DND-41 (cell line): ENCODE measurements around the gene RCOR1.

Source experiments
- EZH2 ChIP-seq: IDR thresholded peaks from 3 replicates; pipeline ENCODE4 v1.6.1; 2012; ENCODE audit warnings: borderline replicate concordance, low read depth, mild to moderate bottlenecking, moderate library complexity, low read length, inconsistent platforms; ENCODE audit not compliant: severe bottlenecking
- TF ChIP-seq, protein P1 (sequence below): IDR thresholded peaks from 2 replicates; pipeline ENCODE4 v1.5.1; 2012; ENCODE audit warnings: borderline replicate concordance, low read length, moderate library complexity, mild to moderate bottlenecking; ENCODE audit not compliant: poor library complexity, severe bottlenecking; ENCODE audit errors: extremely low read depth

DNA sequence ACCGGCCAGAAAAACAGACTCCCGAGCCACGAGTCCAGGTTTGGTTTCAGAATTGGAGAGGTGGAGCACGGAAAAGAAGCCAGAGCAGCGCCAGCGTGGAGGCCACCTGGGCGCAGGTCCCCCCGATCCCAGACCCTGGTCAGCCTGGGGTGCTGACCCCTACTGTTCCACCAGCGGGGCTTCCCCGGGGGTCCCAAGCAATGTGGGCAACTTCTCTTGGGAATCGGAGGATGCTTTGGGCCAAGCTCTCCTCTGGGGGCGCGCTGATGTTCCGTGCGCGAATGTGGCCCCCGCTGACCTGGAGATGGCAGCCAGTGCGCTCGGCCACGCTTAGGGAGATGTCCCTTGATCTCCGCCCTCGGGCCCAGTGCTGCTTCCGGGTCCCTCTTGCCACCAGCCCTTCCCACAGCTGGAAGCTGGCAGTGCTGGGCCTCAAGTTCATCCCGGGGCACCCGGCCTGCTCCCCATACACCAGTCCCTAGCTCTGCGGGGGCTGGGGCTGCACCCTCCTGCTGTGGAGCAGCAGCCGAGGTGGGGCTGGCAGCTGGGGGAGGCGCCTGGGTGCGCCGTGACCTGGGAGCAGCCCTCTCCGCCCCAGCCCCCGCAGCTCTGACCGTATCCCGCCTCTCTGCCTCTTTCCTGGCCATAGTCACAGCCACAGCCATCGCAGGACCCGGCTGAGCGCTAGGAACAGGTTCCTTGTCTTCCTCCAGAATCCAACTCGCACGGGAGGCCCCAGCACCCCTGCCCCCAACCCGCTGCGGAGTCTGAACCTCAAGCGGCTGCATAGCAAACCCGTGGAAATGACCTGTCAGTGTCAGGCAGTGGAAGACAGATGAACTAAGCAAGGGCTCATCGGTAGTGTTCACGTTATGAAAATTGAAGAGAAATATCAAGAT, 91.2 kb downstream of the RCOR1 start:
- TF ChIP-seq, protein P1, sequence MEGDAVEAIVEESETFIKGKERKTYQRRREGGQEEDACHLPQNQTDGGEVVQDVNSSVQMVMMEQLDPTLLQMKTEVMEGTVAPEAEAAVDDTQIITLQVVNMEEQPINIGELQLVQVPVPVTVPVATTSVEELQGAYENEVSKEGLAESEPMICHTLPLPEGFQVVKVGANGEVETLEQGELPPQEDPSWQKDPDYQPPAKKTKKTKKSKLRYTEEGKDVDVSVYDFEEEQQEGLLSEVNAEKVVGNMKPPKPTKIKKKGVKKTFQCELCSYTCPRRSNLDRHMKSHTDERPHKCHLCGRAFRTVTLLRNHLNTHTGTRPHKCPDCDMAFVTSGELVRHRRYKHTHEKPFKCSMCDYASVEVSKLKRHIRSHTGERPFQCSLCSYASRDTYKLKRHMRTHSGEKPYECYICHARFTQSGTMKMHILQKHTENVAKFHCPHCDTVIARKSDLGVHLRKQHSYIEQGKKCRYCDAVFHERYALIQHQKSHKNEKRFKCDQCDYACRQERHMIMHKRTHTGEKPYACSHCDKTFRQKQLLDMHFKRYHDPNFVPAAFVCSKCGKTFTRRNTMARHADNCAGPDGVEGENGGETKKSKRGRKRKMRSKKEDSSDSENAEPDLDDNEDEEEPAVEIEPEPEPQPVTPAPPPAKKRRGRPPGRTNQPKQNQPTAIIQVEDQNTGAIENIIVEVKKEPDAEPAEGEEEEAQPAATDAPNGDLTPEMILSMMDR: no peak
- TF ChIP-seq EZH2: no peak
